ENCODE data around the gene CCDC88C.

Gene CCDC88C

DNA sequence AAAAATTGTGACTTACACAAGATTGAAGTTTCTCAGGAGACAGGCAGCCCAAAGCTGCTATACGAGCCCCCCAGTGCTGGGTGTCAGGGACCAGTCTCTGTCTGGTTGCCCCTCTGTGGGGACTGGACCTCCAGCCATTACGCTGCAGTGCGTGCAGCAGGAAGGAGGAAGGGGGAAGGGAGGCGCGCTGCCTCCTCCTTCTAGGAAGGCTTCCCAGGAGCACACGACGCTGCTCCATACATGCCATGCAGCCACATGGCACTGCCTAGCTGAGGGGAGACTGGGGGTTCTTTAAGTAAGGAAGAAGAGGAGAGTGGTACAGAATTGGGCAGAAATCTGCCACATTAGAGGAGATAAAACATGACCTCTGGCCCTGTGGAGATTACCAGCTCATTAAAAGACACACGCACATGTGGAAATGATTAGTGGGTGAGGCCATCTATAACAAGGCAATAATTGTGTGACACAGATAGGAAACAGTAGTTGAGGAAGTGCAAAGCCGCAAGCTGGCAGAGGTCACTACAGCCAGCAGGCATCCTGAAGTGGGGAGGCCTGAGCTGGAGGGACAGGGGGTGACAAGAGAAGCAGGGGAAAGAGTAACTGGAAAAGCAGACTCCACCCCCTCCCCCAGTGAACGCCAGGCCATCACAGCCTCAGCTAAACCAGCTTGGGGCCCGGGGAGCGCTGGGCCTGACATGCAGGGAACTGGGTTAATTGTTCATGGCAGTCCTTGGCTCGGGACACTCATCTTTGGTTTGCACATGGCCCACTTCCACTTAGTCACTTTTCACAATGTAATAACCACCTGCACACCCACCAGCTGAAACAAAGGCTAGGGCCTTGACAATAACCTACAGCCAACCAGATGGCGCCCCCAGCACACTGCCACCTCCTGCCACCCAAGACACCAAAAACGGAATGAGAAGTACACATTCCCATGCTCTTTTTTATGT, 39.6 kb downstream of the CCDC88C start:
- no peak for DNase-seq

DNA sequence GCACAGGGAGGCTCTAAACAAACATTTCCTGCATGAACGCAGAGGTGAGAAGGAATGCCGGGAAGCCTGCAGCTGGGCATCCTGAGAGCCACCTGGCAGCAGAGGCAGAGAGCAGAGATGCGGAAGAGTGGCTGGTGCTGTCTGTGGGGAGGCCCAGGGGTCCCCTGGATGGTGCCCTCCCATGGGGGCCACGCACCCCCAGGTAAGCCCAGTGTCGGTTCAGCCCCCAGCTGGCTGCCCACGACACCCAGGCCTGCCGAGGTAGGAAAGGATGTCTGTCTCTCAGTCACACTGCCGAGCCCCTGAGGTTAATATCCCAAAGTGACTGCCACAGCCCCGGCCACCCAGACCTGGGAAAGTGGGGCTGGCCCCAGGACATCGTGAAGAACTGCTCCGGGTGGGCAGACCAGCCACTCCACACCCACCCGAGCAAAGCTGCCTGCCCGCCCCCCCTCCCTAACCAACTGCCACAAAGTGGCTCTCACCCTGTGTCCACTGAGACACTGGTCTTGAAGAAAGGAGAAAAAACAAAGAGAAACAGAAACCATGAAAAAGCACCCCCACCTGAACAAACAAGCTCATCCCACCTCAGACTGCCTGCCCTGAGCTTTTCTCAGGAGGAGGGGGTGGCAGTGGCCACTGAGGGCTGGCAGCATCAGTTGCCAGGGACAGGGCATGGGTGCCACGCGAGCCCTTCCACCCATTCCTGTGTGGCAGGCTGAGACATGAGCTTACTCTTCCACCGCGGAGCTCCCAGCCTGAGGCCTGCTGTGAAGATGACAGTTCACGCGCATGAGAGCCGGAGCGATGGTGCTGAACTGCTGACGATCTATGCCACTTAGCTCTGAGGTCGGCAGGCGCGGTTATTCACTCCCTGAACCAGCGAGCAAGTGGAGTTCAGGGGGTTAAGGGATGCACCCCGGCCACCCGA, 40.8 kb downstream of the CCDC88C start:
- peak; percentile 26 for DNase-seq

DNA sequence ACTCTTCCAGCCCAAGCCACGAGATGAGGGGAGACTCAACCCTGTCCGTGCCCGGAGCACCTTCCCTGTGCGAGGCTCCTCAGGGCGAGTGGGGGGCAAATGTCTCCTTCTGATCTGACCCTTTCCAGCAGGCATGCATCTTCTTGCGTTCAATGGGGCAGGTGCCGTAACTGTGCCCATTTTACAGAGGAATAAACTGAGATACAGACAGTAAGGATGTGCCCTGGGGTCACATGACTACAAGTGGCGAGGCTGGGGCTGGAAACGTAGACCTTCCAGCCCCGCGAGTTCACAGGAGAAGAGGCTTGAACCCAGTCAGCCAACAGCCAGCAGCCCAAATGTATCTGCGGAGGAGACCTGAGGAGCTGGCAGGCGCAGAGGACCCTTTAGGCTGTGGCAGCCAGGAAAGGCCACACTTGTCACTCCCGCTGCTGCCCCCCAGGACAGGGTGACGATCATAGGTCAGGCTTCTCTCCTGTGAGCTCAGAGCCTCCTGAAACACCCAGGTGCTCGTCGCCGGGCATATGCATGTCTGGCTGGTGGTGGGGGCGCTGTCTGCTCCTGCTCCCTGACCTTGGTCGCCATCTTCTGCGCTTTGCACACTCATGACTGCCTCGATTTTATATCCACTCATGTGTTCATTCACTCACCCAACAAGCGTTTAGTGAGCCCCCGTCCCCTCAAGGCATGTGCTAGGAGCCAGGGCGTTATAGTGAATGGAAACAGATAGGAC, 41.7 kb downstream of the CCDC88C start:
- DNase-seq, result no peak

DNA sequence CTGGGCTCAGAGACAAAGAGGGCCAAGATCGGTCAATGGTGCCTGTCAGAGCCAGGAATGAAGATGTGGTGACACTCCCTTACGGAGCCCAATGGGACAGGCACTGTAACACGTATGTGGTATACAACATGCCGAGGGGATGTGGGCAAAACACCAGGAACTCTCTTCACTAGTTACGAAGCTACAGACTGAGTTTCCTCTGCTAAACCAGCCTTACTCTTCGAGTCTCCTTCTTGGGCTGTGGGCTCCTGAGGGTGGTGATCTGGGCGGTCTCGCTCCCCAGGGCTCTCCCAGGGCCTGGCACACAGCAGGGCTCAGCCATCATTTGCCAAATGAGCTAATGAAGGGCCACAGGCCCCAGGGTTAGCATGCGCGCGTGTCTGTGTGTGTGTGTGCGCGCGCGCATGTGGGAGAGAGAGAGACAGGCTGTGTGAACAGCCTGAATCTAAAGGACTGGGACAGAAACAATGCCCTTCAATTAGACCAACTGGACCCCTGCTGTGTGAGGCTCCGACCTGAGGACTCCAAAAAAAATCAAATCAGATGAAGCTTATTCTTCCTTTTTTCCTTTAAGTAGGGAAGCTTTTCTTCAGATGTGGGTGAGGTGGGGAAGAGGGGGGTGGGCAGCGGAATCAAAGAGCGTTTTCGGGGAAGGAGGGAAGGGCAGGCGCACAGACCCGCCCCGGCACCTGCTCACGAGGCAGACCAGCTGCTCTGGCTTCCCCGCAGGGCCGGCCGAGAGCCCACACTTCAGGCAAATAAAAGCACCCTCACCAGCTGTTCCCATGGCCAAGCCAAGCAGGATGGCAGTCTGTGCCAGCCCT, 42.5 kb downstream of the CCDC88C start:
- DNase-seq, result peak; percentile 80

DNA sequence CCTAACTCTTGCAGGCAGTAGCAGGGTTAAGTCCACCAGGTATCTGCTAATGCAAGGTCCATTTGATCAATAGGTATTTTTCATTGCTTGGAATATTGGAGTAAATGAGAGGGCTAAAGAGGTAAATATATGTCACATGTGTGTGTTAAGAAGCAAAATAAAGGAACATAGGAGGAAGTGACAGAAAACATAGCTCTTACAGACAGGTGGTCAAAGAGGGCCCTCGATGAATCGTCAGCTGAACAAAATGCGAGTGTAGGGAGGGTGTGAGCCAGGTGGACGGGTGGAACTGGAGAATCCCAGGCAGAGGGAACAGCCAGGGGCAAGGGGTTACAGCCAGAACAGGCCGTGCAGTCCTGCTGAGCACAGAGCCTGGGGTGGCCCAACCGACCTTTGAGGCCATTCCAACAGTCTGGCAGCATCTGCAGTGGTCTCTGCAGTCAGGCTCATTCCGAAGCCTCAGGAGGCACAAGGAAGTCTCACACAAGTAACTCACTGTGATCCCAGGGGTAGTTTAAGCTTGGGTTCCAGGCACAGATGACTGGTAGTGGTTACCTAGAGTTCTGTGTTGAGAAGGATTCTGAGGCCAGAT, 43.2 kb downstream of the CCDC88C start:
- no peak for DNase-seq

DNA sequence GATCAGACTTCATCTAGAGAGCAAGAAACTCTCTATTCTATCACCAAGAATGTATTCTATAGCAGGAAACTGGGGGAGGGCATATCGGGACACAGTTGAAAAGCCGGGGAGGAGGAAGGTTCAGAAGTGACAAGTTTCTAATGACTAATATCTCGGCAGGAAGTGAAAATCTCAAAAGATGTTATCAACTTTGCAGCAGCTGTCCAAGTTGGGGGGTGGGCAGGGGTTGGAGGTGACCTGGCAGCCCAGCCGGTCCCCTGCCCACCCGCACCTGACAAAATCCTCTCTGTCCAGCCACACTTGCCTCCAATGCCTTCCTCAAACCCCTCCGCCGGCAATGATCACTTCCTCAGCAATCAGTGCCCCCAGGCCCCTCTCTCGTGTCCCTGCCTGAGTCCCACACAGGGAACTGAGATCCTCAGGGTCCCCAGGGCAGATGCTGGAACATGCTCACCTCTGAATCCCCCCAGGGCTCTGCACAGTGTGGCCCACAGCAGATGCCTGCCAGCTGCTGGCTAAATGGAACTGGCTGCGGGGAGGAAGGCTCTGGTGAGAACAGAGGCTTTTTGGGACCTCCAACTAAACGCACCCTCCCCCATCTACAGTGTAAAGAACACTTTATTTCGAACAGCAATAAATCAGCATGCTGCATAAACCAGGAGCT, 43.9 kb downstream of the CCDC88C start:
- no peak for DNase-seq

DNA sequence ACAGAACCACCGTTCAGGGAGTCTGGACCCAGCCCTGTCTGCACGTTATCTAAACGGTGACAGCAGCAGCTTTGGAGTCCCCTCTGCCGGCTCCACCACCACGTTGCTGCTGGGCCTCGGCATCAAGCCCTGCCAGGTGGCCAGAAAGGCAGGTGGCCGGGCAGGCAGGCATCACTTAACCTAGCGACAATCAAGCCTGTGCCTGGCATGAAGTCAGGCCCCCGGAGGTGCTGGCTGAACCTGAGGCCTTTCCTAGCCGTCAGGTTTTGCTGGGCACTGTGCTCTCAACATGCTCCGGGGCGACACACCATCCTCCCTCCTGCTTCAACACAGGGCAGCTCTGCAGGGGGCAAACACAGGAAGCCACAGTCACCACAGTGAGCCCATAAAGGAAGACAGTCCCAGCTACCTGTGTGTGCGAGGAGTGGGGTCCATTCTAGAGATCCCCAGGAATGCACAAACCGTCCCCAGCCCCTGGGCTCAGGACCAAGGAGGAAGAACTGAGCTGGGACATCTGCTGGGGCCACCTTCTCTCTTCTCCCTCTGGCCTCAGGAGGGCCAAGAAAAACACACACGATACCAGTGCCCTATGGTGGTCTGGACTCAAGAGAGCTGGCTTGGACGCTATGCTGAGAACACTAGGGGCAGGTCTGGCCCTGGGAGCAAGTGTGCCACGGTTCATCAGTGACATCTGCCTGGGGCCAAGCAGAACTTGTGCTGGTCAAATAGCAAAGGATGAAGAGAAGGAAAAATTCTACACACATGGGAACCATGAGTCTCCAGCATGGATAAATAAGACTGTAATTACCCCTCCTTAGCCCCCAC, 44.7 kb downstream of the CCDC88C start:
- DNase-seq, result peak; percentile 72

DNA sequence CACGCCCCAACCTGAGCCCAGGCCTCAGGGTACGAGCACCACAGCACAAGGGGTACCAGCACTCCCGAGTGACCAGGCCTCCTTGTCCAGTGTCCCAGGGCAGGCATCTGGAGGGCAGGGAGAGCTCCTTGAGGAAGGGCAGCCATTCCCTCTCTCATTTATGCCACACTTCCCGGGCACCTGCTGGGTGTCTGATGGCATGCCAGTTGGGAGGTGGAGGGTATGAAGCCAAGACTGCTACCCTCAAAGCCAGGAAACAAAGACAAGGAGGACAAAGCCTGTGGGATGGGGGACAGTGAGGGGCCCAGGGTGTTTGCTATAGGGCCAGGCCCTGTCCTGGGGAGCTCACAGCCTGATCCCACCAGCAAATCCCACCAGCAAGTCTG, 45.6 kb downstream of the CCDC88C start:
- DNase-seq, result no peak

DNA sequence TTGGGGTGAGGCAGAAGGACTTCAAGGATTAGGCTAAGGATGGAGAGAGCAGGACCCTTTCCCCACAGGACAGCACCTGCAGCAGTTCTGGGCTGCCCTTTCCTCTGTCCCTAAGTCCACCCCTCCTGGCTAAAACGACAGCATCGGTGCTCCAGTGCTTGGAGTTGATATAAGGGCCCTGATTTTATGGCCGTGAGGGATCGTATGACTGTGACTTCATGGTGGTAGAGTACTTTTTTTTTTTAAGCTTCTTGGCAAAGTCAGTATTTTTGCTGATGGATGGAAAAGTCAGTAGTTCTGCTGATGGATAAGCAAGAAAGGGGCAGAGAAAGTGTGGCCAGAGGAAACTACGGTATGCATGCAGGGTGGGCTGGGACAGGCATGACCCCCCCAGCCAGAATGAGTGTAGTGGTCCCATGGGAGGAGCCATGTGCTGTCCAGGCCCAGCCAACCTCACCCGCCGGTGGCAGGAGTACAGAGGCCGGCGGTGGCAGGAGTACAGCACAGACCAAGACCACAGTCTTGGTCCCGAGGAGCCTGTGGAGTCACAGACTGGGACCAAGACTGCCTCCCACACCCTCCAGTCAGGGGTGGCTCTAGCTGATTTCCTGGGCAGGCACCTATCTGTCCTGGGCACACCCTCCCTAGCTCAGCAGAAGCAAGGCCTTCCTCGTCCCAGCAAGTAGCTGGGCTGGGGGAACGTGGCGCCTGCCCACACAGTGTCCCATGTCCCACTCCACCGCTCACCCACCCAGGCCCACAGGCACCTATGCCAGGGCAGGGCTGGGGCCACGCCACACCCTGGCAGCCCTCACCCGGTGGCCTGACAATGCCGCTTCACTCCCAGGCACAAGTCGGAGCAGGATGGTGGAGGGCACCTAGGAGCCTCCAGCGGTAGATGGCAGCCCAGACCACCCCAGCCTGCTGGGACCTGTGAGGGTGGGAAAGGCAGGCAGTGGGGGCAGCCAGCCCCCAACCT, 46.3 kb downstream of the CCDC88C start:
- DNase-seq, result no peak

DNA sequence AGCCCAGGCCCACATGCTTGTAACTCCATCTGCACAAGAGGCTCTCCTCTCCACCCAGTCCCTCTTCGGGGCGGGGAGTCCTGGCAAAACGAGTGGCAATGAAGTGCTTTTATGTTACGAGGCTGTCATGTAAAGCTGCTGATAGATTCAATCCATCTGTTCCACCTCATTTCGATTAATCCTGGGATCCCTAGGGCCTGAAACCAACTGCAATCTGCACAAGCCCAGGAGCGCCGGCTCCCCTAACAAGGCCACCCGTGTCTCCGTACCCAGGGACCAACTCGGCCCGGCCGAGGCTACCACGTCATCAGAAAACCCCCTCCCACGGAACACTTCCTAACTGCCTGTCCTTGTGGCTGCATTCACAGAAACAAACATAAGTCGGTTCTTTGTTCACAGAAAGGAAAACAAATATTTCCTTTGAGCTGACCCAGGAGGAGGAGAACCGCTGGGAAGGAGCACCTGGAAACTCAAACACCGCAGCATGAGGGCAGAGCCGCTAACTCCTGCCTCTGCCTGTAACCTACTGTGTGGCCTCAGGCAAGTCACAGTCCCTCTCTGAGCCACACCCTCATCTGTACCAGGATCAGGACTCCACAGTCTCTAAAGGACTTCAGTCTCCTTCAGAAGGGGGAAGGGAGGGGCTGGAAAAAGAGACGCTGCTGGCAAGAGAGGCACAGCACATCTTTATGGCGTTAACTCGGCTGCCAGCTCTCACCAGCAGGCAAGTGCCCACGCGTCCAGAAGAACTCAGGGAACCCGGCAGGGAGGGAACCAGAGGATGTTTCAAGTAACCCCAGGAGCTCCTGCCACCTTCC, 47.8 kb downstream of the CCDC88C start:
- peak; percentile 60 for DNase-seq

DNA sequence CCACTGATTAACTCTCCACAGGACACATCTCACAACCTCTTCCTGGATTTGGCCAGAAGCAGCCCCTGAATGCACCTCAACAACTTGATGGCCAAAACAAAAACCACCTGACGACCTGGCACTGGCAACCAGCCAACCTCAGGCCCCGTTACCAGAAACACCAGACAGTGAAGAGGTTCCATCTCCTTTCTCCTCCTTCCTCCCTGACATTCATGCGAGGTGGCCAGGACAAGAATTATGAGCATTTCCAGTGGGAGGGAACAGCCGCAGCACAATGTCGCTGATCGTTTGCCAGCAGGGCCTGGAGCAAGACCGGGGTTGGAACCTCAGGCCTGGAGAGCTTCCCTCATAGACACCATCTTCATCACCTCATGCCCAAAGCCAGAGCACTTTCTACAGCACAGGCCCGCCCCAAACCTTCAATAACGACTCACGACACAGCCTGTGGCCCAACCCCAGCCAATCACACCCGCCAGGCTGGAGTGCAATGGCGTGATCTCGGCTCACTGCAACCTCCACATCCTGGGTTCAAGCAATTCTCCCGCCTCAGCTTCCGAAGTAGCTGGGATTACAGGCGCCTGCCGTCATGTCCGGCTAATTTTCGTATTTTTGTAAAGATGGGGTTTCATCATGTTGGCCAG, 48.7 kb downstream of the CCDC88C start:
- DNase-seq, result peak; percentile 56

DNA sequence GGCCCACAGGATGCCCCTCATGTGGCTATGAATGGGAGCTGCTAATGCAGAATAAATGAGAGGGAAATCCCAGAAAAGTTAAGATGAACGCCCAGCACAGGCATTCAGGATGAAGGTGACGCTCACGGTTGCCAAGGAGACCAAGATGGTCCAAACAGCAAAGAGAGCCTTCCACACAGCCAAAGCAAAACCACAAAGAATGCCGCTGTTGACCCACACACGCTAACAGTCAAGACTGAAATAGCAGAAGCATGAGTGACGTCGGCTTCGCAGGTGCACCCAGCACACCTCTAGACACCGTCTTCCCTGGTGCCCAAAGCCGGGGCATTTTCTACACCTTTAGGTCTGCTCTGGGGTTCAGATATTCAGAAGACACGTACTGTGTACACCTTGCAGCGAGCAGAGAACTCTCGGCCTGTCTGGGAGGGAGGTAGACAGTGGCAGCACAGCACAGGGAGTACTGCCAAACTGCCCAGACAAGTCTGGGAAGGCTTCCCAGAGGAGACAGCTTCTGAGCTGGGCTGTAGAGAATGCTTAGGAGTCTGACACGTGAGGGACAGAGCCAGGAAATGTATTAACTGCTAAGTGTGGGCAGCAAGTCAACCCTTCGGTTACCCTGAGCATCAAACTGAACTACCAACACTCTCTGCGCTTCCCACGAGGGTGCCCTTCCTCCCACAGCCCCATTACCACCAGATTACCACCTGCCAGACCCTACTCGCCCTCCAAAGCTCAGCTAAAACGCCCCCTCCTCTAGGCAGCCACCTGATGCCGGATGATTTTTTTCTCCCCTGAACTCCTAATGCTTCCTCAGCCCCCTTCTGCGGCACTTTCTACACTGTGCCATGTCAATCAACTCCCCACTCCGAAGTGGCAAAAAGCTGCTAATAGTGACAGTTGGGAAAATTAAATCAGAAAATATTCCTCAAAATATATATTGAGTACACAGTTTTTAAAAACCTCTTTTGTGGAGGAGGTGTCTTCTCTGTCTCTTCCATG, 50.1 kb downstream of the CCDC88C start:
- DNase-seq, result no peak

DNA sequence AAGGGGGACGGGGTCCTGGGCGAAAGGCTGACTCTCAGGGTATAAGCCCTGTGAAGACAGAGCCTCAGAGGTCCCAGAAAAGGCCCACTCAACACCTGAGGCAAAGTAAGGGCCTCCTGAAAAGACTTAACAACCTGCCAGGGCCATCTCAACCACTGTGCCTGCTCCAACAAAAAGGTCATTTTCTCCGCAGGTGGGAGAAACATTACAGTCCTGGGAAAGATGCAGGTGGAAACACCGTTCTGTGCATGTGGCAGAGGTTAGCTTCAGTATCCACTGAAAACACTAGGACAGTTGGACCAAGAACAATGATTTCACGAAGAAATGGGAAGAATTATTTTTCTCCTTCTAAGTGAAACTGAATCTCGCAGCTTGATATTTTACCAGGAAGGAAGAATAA, 50.9 kb downstream of the CCDC88C start:
- no peak for DNase-seq

DNA sequence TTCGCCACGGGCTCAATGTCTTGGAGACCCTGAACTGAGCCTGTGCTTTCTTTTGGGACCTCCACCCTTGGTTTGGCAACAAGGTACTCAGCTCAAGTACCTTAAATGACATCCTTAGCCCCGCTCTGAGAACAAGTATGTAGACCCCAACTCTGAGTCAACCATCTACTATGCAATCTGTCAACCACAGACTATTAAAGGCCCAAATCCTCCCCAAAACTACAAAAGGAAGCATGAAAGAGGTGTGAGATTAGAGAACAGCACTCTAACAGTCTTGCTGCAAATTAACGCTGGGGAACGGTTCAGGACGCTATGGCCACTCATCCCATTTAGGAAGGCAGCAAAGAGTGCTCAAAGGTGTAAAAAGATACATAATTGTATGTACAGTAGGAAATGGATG, 52.1 kb downstream of the CCDC88C start:
- DNase-seq, result no peak

DNA sequence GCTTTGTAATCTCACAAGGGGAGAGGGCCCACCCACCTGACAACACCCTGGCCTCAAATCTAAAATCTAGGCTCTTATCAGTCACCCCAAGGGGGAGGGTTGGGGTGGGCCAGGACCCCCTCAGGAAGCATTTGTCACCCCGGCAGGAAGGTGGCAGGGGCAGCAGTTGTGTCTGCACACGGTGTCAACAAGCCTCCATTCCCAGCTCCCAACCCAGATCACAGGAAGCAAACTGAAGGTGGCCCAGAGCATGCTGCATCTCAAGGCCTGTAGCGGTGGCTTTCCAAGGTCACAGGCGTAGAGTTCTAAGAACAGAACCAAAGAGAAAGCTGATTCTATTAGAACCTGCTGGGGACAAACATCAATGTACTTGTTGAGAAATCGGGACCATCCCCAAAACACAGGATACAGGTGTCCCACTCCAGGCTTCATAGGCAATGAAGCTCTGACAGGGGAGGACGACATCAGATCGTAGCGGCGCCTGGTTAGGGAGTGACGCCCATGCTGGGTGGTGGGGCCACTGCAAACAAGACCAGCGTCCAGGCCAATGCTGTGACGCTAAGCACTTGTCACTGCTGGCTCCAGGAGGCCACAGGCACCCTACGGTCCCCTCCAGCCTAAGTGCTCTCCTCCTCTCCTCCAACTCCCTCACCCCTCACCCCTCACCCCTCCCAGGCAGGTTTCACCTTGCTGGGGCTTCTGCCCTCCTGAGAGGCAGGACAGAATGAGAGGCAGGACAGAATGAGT, 52.9 kb downstream of the CCDC88C start:
- DNase-seq, result no peak
